Esophagus muscularis mucosa (tissue), 4 donors: Measurements from ENCODE around the gene RBMS3. TPM values are rescaled to one million over a fixed set of nuclear protein-coding genes. Genes with fewer than 3 reads are reported as not detected.

ENCODE experiments used
- DNase-seq: peaks from one replicate; pipeline ENCODE4 v3.0.0-alpha.2; 2017; ENCODE audit errors: extremely low spot score
- H3K27ac ChIP-seq, 4 donors: fragments of 200-600 bp; sonication (generic); replicated peaks in 1 of 4; 1 replicate in 3 of 4; 2 replicates in 1 of 4; pipeline ENCODE4 v1.5.1; 2016 to 2019; ENCODE audit warnings: mild to moderate bottlenecking in 1 of 4
- H3K27me3 ChIP-seq, 4 donors: fragments of 200-600 bp; sonication (generic); one replicate each; pipeline versions ENCODE4 v1.5.1 to v1.6.0; 2016 to 2019
- H3K36me3 ChIP-seq, 4 donors: fragments of 200-600 bp; sonication (generic); one replicate each; pipeline ENCODE4 v1.5.1; 2016 to 2019
- H3K4me1 ChIP-seq, 4 donors: fragments of 200-600 bp; sonication (generic); one replicate each; pipeline ENCODE4 v1.5.1; 2016 to 2019
- H3K4me3 ChIP-seq, 4 donors: fragments of 200-600 bp; sonication (generic); 1 replicate in 2 of 4; 2 replicates in 2 of 4; pipeline ENCODE4 v1.5.1; 2016 to 2019; ENCODE audit warnings: mild to moderate bottlenecking in 4 of 4, moderate library complexity in 1 of 4
- H3K9me3 ChIP-seq, 4 donors: fragments of 200-600 bp; sonication (generic); 1 replicate in 3 of 4; 2 replicates in 1 of 4; pipeline ENCODE4 v1.5.1; 2016 to 2019
- CTCF ChIP-seq, 3 experiments: fragments of 200-600 bp in 2 of 3; fragments of 450-650 bp in 1 of 3; sonication (generic) in 2 of 3; IDR thresholded peaks; one replicate each; pipeline ENCODE4 v1.5.1; 2017 to 2019; ENCODE audit warnings: antibody characterized with exemption in 3 of 3, mild to moderate bottlenecking in 2 of 3, moderate library complexity in 1 of 3
- EP300 ChIP-seq: sonication (generic); formaldehyde crosslinking; IDR thresholded peaks from one replicate; pipeline ENCODE4 v1.6.1; 2017; ENCODE audit warnings: antibody characterized with exemption
- POLR2A ChIP-seq: fragments of 450-650 bp; IDR thresholded peaks from one replicate; pipeline ENCODE4 v1.6.1; 2017; ENCODE audit warnings: antibody characterized with exemption, moderate library complexity, mild to moderate bottlenecking, low read depth
- POLR2AphosphoS5 ChIP-seq, 2 donors: sonication (generic); formaldehyde crosslinking; IDR thresholded peaks; one replicate each; pipeline ENCODE4 v1.6.1; 2017; ENCODE audit warnings: antibody characterized with exemption in 2 of 2
- WGBS: methylation state at CpG from one replicate; pipeline ENCODE4 v1.1.5; 2018; 5-methylcytosine and 5-hydroxymethylcytosine counted together
- intact Hi-C: fragments of 100-400 bp; cut with DNase I; formaldehyde crosslinking; loops from one replicate; pipeline ENCODE4 v1.15.1; 2023
- total RNA-seq, 4 donors: library from RNA; depleted of rRNA; stranded (reverse); fragments of >200 nt; gene quantifications; one replicate each; pipeline versions ENCODE4 v1.1.0 to v1.2.1, GENCODE V29; 2016

Gene RBMS3
- total RNA-seq, 4 donors from 2014 or later: 53.0 to 81.5 (median 61.2) TPM

- TF ChIP-seq EP300 (no peak), POLR2AphosphoS5 (IDR thresholded peaks at IDR 0.05) (no peak), POLR2A (no peak), CTCF (IDR thresholded peaks at IDR 0.05) (no peak)
- intact Hi-C loops: no loop called here
- Histone ChIP-seq H3K27me3 (no peaks in the 10 kb centered on the region), H3K27ac (no peak overlapping the region), H3K4me3 (no peak overlapping the region), H3K36me3 (no peaks in the 10 kb centered on the region), H3K9me3 (no peaks in the 10 kb centered on the region), H3K4me1 (peaks cover 32 to 39% (median 35%) of the 10 kb centered on the region in 4 donors)
- WGBS: 86% methylated on average over 1 of the region's 1 CpG
- no peak for DNase-seq
Observed at GRCh38 chr3:29511701-29512100, 230.8 kb downstream of the RBMS3 start.

- TF ChIP-seq CTCF (IDR thresholded peaks at IDR 0.05) (no peak), POLR2AphosphoS5 (IDR thresholded peaks at IDR 0.05) (no peak), POLR2A (no peak), EP300 (no peak)
- intact Hi-C loops: no loop called here
- peak overlapping the region in 1 of 4 donors; percentile 18 for H3K27ac ChIP-seq
- H3K4me1 ChIP-seq: peaks cover 32 to 39% (median 35%) of the 10 kb centered on the region in 4 donors
- DNase-seq: no peak
- H3K36me3 ChIP-seq: no peaks in the 10 kb centered on the region
- no peaks in the 10 kb centered on the region for H3K9me3 ChIP-seq
- H3K27me3 ChIP-seq: no peaks in the 10 kb centered on the region
- 82% methylated on average over 4 of the region's 4 CpGs for WGBS
- H3K4me3 ChIP-seq: no peak overlapping the region
Observed at GRCh38 chr3:29512641-29513040, 231.8 kb downstream of the RBMS3 start.

- WGBS: 28% methylated on average over 3 of the region's 3 CpGs
- Histone ChIP-seq H3K4me3 (no peak overlapping the region), H3K4me1 (peaks cover 32 to 39% (median 35%) of the 10 kb centered on the region in 4 donors), H3K27me3 (no peaks in the 10 kb centered on the region), H3K9me3 (no peaks in the 10 kb centered on the region), H3K36me3 (no peaks in the 10 kb centered on the region), H3K27ac (peak overlapping the region in 3 of 4 donors; percentile 15 to 32 (median 18))
- DNase-seq: no peak
- intact Hi-C loops: no loop called here
- TF ChIP-seq POLR2A: no peak
- no peak for TF ChIP-seq EP300
- TF ChIP-seq POLR2AphosphoS5 (IDR thresholded peaks at IDR 0.05): no peak
- TF ChIP-seq CTCF (IDR thresholded peaks at IDR 0.05): no peak
Observed at GRCh38 chr3:29513236-29513635, 232.4 kb downstream of the RBMS3 start.

- Histone ChIP-seq H3K9me3 (no peaks in the 10 kb centered on the region), H3K4me3 (no peak overlapping the region), H3K27me3 (no peaks in the 10 kb centered on the region), H3K4me1 (peaks cover 32 to 39% (median 36%) of the 10 kb centered on the region in 4 donors), H3K36me3 (no peaks in the 10 kb centered on the region), H3K27ac (peak overlapping the region in 2 of 4 donors; percentile 15 to 32)
- 41% methylated on average over 3 of the region's 3 CpGs for WGBS
- intact Hi-C loops: no loop called here
- TF ChIP-seq EP300: no peak
- no peak for TF ChIP-seq CTCF (IDR thresholded peaks at IDR 0.05)
- TF ChIP-seq POLR2AphosphoS5 (IDR thresholded peaks at IDR 0.05): no peak
- no peak for TF ChIP-seq POLR2A
- DNase-seq: no peak
Observed at GRCh38 chr3:29514170-29514569, 233.3 kb downstream of the RBMS3 start.

- Histone ChIP-seq H3K36me3 (no peaks in the 10 kb centered on the region), H3K4me3 (no peak overlapping the region), H3K9me3 (no peaks in the 10 kb centered on the region), H3K27me3 (no peaks in the 10 kb centered on the region), H3K4me1 (peaks cover 32 to 42% (median 38%) of the 10 kb centered on the region in 4 donors), H3K27ac (no peak overlapping the region)
- 48% methylated on average over 3 of the region's 3 CpGs for WGBS
- no peak for DNase-seq
- intact Hi-C loops: no loop called here
- no peak for TF ChIP-seq CTCF (IDR thresholded peaks at IDR 0.05)
- TF ChIP-seq EP300: no peak
- no peak for TF ChIP-seq POLR2A
- TF ChIP-seq POLR2AphosphoS5 (IDR thresholded peaks at IDR 0.05): no peak
Observed at GRCh38 chr3:29514912-29515311, 234.0 kb downstream of the RBMS3 start.
